ENCODE measurements around the gene IFI30. TPM values are rescaled to one million over a fixed set of nuclear protein-coding genes. Genes with fewer than 3 reads are reported as not detected.

The IFI30 gene
- total RNA-seq, 1 experiment from 2014 or later, result 9.1 TPM

- CTCF ChIA-PET, result interaction anchor here (0.6 to 0.8 kb wide), 3 partner anchors 16 to 557 kb away, joined by 3 to 5 read pairs (median 3); no protein-coding TSS in a partner anchor
- peaks cover 33% of the 10 kb centered on the region for H3K36me3 Mint-ChIP-seq (ENCODE audit: insufficient read depth, unreplicated experiment)
- H3K27me3 Mint-ChIP-seq (ENCODE audit: insufficient read depth, unreplicated experiment), result no peaks in the 10 kb centered on the region
- no peaks in the 10 kb centered on the region for H3K9me3 Mint-ChIP-seq (ENCODE audit: unreplicated experiment)
- BruUV-seq (replicated peaks), result no TSS peak
- H3K4me1 Mint-ChIP-seq (ENCODE audit: insufficient read depth, unreplicated experiment), result no peaks in the 10 kb centered on the region
- H3K4me3 Mint-ChIP-seq (ENCODE audit: unreplicated experiment), result no peak overlapping the region
- POLR2A ChIA-PET, result no interaction called here
- intact Hi-C loops (cut with micrococcal nuclease), result no loop called here
- no peak overlapping the region for H3K27ac Mint-ChIP-seq (ENCODE audit: low read depth, unreplicated experiment)
- no peak for TF ChIP-seq CTCF (IDR thresholded peaks at IDR 0.05; ENCODE audit: unreplicated experiment)
- DNase-seq (ENCODE audit: unreplicated experiment), result no peak
These were observed 44.8 kb upstream of the IFI30 start for GRCh38 chr19:18128805-18129204.

- Mint-ChIP-seq H3K36me3 (ENCODE audit: insufficient read depth, unreplicated experiment) (peaks cover 26% of the 10 kb centered on the region), H3K4me3 (ENCODE audit: unreplicated experiment) (no peak overlapping the region), H3K9me3 (ENCODE audit: unreplicated experiment) (no peaks in the 10 kb centered on the region), H3K27ac (ENCODE audit: low read depth, unreplicated experiment) (no peak overlapping the region), H3K27me3 (ENCODE audit: insufficient read depth, unreplicated experiment) (no peaks in the 10 kb centered on the region), H3K4me1 (ENCODE audit: insufficient read depth, unreplicated experiment) (no peaks in the 10 kb centered on the region)
- no peak for DNase-seq (ENCODE audit: unreplicated experiment)
- intact Hi-C loops (cut with micrococcal nuclease), result no loop called here
- ChIA-PET POLR2A (interaction anchor here (0.6 kb wide), 1 partner anchor 13 kb away, joined by 5 read pairs; no protein-coding TSS in a partner anchor), CTCF (interaction anchor here (0.7 to 1.0 kb wide), 4 partner anchors 17 to 191 kb away, joined by 3 to 5 read pairs (median 3); no protein-coding TSS in a partner anchor)
- no peak for TF ChIP-seq CTCF (IDR thresholded peaks at IDR 0.05; ENCODE audit: unreplicated experiment)
- BruUV-seq (replicated peaks), result no TSS peak
These were observed 42.9 kb upstream of the IFI30 start for GRCh38 chr19:18130523-18131242.

GRCh38 chr19:18131841-18132596 lies 41.6 kb upstream of the IFI30 start:
- Mint-ChIP-seq H3K27ac (ENCODE audit: low read depth, unreplicated experiment) (no peak overlapping the region), H3K4me1 (ENCODE audit: insufficient read depth, unreplicated experiment) (no peaks in the 10 kb centered on the region), H3K36me3 (ENCODE audit: insufficient read depth, unreplicated experiment) (peaks cover 18% of the 10 kb centered on the region), H3K27me3 (ENCODE audit: insufficient read depth, unreplicated experiment) (no peaks in the 10 kb centered on the region), H3K4me3 (ENCODE audit: unreplicated experiment) (no peak overlapping the region), H3K9me3 (ENCODE audit: unreplicated experiment) (no peaks in the 10 kb centered on the region)
- intact Hi-C loops (cut with micrococcal nuclease), result no loop called here
- no TSS peak for BruUV-seq (replicated peaks)
- TF ChIP-seq CTCF (IDR thresholded peaks at IDR 0.05; ENCODE audit: unreplicated experiment), result no peak
- DNase-seq (ENCODE audit: unreplicated experiment), result no peak
- ChIA-PET CTCF (interaction anchor here (0.6 to 0.7 kb wide), 2 partner anchors 373 to 1610 kb away, joined by 3 read pairs; no protein-coding TSS in a partner anchor), POLR2A (no interaction called here)
